OCI-LY7 (cell line): ENCODE data around the gene HSPBAP1. TPM values are rescaled to one million over a fixed set of nuclear protein-coding genes. Genes with fewer than 3 reads are reported as not detected.

Source experiments
- BruUV-seq: library from RNA; stranded (reverse); fragments of 400-500 nt; replicated peaks from 2 replicates; lab custom pipeline; 2021; lab: Mats Ljungman, UMichigan
- CTCF ChIA-PET: fragments of 300-600 bp; sonication (Branson Sonifier 250); formaldehyde crosslinking; loops from one replicate; lab custom pipeline; 2022; ENCODE audit warnings: antibody characterized with exemption; ENCODE audit not compliant: unreplicated experiment; lab: Charles Lee
- POLR2A ChIA-PET: fragments of 300-600 bp; sonication (Branson Sonifier 250); formaldehyde crosslinking; loops from one replicate; lab custom pipeline; 2022; ENCODE audit warnings: antibody characterized with exemption; lab: Charles Lee
- DNase-seq: peaks from one replicate; pipeline ENCODE4 v3.0.0-alpha.2; 2015; ENCODE audit warnings: low spot score
- H2AFZ ChIP-seq: fragments of 200-600 bp; sonication (generic), shearing (Covaris generic); 2 replicates; pipeline ENCODE4 v1.6.1; 2014; ENCODE audit warnings: mild to moderate bottlenecking, antibody characterized with exemption, low read length, moderate library complexity
- H3K27ac ChIP-seq: fragments of 200-600 bp; sonication (generic); 2 replicates; pipeline ENCODE4 v1.5.1; 2014; ENCODE audit warnings: mixed run types, low read depth, mild to moderate bottlenecking, moderate library complexity, low read length, inconsistent platforms; ENCODE audit not compliant: poor library complexity, severe bottlenecking
- H3K36me3 ChIP-seq: fragments of 200-600 bp; sonication (generic); 2 replicates; pipeline ENCODE4 v1.6.1; 2014; ENCODE audit warnings: mild to moderate bottlenecking, antibody characterized with exemption, low read length, moderate library complexity, mixed read lengths; ENCODE audit not compliant: insufficient read depth
- H3K4me1 ChIP-seq: fragments of 200-600 bp; sonication (generic); 2 replicates; pipeline ENCODE4 v1.5.1; 2014; ENCODE audit warnings: mild to moderate bottlenecking, low read length; ENCODE audit not compliant: insufficient read depth, poor library complexity, severe bottlenecking
- H3K4me2 ChIP-seq: fragments of 200-600 bp; sonication (generic); 2 replicates; pipeline ENCODE4 v1.6.1; 2014; ENCODE audit warnings: mild to moderate bottlenecking, low read length
- H3K4me3 ChIP-seq: fragments of 200-600 bp; sonication (generic); 2 replicates; pipeline ENCODE4 v1.5.1; 2014; ENCODE audit warnings: mild to moderate bottlenecking, low read depth, low read length; ENCODE audit not compliant: poor library complexity, severe bottlenecking
- H3K79me2 ChIP-seq: fragments of 200-600 bp; sonication (generic); 2 replicates; pipeline ENCODE4 v1.6.1; 2016; ENCODE audit warnings: low read depth, mild to moderate bottlenecking, low read length, moderate library complexity, mixed read lengths; ENCODE audit not compliant: insufficient read depth
- H3K9me2 ChIP-seq: fragments of 200-600 bp; sonication (generic); 2 replicates; pipeline ENCODE4 v1.6.1; 2016; ENCODE audit warnings: mild to moderate bottlenecking, low read length, mixed read lengths; ENCODE audit not compliant: insufficient read depth
- H3K9me3 ChIP-seq: fragments of 200-600 bp; sonication (generic); 2 replicates; pipeline ENCODE4 v1.6.1; 2014; ENCODE audit warnings: mild to moderate bottlenecking, mixed run types, low read length, mixed read lengths
- H4K20me1 ChIP-seq: fragments of 200-600 bp; sonication (generic); 2 replicates; pipeline ENCODE4 v1.6.1; 2014; ENCODE audit warnings: mild to moderate bottlenecking, antibody characterized with exemption, low read length, moderate library complexity, mixed read lengths; ENCODE audit not compliant: insufficient read depth
- EZH2phosphoT487 ChIP-seq: fragments of 200-600 bp; sonication (generic); IDR thresholded peaks from 2 replicates; pipeline ENCODE4 v1.6.1; 2018; ENCODE audit warnings: low read depth, borderline replicate concordance, mild to moderate bottlenecking, mixed run types, antibody characterized with exemption, low read length, moderate library complexity, mixed read lengths
- intact Hi-C: fragments of 100-400 bp; cut with micrococcal nuclease; formaldehyde crosslinking; loops from one replicate; pipeline ENCODE4 v1.10.0; 2022; ENCODE audit not compliant: unreplicated experiment
- total RNA-seq, 2 experiments: library from RNA; depleted of rRNA in 1 of 2; stranded (reverse); fragments of >200 nt in 1 of 2; shearing (Covaris generic) in 1 of 2; gene quantifications; 2 replicates each; pipeline ENCODE4 v1.2.3, GENCODE V29; 2014 to 2022
- TF ChIP-seq, protein P1 (sequence below): fragments of 200-600 bp; sonication (generic); conservative IDR thresholded peaks from 2 replicates; pipeline ENCODE4 v1.5.1; 2014; ENCODE audit warnings: mild to moderate bottlenecking, antibody characterized with exemption, low read length, moderate library complexity, mixed read lengths

HSPBAP1 gene
- total RNA-seq, 2 experiments from 2014 or later = 11.9 to 18.6 TPM

DNA sequence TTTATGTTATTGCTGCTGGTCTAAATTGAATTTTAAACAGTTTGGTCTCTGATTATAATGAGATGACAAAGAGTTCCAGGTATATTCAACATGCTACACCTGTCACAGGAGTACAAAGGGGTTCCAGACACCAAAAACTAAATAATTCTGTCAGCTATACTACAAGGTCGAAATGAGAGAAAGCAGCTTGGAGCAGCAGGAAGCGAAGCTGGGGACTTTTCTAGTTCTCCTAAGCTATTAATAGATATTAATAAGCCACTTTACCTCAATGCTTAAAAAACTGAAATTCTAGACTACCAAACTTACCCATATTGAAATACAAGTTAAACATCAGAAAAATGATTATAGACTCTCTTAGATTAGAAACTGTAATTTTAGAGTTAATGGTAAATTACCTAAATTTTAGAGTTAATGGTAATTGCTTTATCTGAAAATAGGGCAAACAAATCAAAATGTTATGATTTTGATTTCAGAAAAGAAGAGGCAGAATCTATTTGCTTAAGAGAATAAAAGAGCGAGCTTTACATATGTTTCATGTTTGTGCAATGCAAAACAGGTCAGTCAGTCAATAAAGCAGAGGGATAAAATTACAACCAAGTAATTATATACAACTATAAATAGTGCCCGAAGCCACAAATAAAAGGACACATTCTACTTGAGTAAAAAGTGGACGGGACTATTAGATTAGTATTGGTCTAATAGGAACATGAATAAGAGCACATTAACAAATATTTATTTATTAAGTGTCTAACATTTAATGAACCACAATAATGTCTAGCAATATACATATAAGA is 16.8 kb downstream of the HSPBAP1 start:
- no TSS peak for BruUV-seq
- ChIA-PET POLR2A (interaction anchor here (0.5 to 1.1 kb wide), 4 partner anchors 8 to 1278 kb away, joined by 3 read pairs; partner anchors contain the start of gene FAM162A), CTCF (no interaction called here)
- Histone ChIP-seq H3K79me2 (no peaks in the 10 kb centered on the region), H3K9me3 (no peaks in the 10 kb centered on the region), H3K9me2 (no peaks in the 10 kb centered on the region), H3K4me1 (peaks cover 15% of the 10 kb centered on the region), H2AFZ (no peak overlapping the region), H3K27ac (no peak overlapping the region), H3K4me2 (no peak overlapping the region), H3K36me3 (peaks cover 4% of the 10 kb centered on the region; the same call in 1 of the 2 replicates), H4K20me1 (no peaks in the 10 kb centered on the region), H3K4me3 (no peak overlapping the region)
- intact Hi-C loops = no loop called here
- DNase-seq = no peak
- no peak for TF ChIP-seq EZH2phosphoT487
- TF ChIP-seq, protein P1, sequence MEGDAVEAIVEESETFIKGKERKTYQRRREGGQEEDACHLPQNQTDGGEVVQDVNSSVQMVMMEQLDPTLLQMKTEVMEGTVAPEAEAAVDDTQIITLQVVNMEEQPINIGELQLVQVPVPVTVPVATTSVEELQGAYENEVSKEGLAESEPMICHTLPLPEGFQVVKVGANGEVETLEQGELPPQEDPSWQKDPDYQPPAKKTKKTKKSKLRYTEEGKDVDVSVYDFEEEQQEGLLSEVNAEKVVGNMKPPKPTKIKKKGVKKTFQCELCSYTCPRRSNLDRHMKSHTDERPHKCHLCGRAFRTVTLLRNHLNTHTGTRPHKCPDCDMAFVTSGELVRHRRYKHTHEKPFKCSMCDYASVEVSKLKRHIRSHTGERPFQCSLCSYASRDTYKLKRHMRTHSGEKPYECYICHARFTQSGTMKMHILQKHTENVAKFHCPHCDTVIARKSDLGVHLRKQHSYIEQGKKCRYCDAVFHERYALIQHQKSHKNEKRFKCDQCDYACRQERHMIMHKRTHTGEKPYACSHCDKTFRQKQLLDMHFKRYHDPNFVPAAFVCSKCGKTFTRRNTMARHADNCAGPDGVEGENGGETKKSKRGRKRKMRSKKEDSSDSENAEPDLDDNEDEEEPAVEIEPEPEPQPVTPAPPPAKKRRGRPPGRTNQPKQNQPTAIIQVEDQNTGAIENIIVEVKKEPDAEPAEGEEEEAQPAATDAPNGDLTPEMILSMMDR = no peak

DNA sequence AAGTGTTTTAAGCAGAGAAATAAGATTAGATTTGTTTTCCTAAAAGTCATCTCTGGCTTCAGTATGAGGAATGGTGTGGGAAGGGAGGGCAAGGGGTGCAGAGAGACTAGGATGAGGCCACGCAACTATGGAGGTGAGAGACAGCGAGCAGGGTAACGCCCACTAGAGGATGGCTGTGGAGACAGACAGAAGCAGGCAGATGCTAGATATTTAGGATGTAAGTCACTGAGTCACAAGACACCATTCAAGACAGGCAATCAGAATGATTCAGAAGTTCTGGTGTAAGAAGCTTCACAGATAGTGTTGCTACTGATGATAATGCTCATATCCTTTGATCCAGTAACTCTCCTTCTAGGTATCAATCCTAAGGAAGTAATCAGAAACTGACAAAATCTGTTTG is 19.1 kb downstream of the HSPBAP1 start:
- no peak overlapping the region for H3K4me3 ChIP-seq
- intact Hi-C loops = no loop called here
- peak overlapping the region; percentile 23; the same call in 1 of the 2 replicates for H3K4me2 ChIP-seq
- H3K9me3 ChIP-seq = no peaks in the 10 kb centered on the region
- peak overlapping the region; percentile 5 for H3K27ac ChIP-seq
- no peak overlapping the region for H2AFZ ChIP-seq
- no peak for DNase-seq
- BruUV-seq = no TSS peak
- ChIA-PET POLR2A (interaction anchor here (0.7 to 1.4 kb wide), 3 partner anchors 10 to 409 kb away, joined by 3 to 4 read pairs (median 3); no protein-coding TSS in a partner anchor), CTCF (no interaction called here)
- peaks cover 12% of the 10 kb centered on the region; the same call in 1 of the 2 replicates for H3K36me3 ChIP-seq
- no peaks in the 10 kb centered on the region for H3K79me2 ChIP-seq
- H4K20me1 ChIP-seq = no peaks in the 10 kb centered on the region
- no peaks in the 10 kb centered on the region for H3K9me2 ChIP-seq
- TF ChIP-seq, protein P1 = 0 out of 2 replicates have a peak, but pooled peaks have one; percentile 19
- TF ChIP-seq EZH2phosphoT487 = no peak
- peaks cover 15% of the 10 kb centered on the region for H3K4me1 ChIP-seq
